ENCODE data around the gene NUDT2.

Gene NUDT2

GRCh38 chr9:34370970-34371880 lies 41.9 kb downstream of the NUDT2 start:
- DNase-seq (ENCODE audit: low read depth, low spot score) = no peak

- no peak for DNase-seq (ENCODE audit: low read depth, low spot score)
Observed at GRCh38 chr9:34371886-34372466, 42.6 kb downstream of the NUDT2 start.

- no peak for DNase-seq (ENCODE audit: low read depth, low spot score)
Observed at GRCh38 chr9:34372467-34373011, 43.2 kb downstream of the NUDT2 start.

- no peak for DNase-seq (ENCODE audit: low read depth, low spot score)
Observed at GRCh38 chr9:34373749-34374148, 44.4 kb downstream of the NUDT2 start.

GRCh38 chr9:34374339-34374738 lies 45.0 kb downstream of the NUDT2 start:
- DNase-seq (ENCODE audit: low read depth, low spot score) = no peak

GRCh38 chr9:34374905-34375552 lies 45.7 kb downstream of the NUDT2 start:
- DNase-seq (ENCODE audit: low read depth, low spot score) = no peak

GRCh38 chr9:34375901-34376595 lies 46.7 kb downstream of the NUDT2 start:
- no peak for DNase-seq (ENCODE audit: low read depth, low spot score)

GRCh38 chr9:34376596-34377403 lies 47.4 kb downstream of the NUDT2 start, which contains the start of gene MYORG:
Gene MYORG, minus strand, starts transcription at chr9:34376898. Its CDS starts 3,955 bp downstream, at chr9:34372943.
- DNase-seq (ENCODE audit: low read depth, low spot score) = peak; percentile 91

GRCh38 chr9:34377404-34377746 lies 48.0 kb downstream of the NUDT2 start:
- no peak for DNase-seq (ENCODE audit: low read depth, low spot score)

GRCh38 chr9:34378376-34379060 lies 49.1 kb downstream of the NUDT2 start:
- no peak for DNase-seq (ENCODE audit: low read depth, low spot score)

- peak; percentile 83 for DNase-seq (ENCODE audit: low read depth, low spot score)
Observed at GRCh38 chr9:34379334-34380033, 50.1 kb downstream of the NUDT2 start.

GRCh38 chr9:34380034-34380510 lies 50.7 kb downstream of the NUDT2 start:
- DNase-seq (ENCODE audit: low read depth, low spot score) = no peak

- DNase-seq (ENCODE audit: low read depth, low spot score) = peak; percentile 41
Observed at GRCh38 chr9:34380511-34381315, 51.3 kb downstream of the NUDT2 start.

GRCh38 chr9:34381323-34381722 lies 52.0 kb downstream of the NUDT2 start:
- no peak for DNase-seq (ENCODE audit: low read depth, low spot score)

GRCh38 chr9:34382054-34382453 lies 52.7 kb downstream of the NUDT2 start:
- no peak for DNase-seq (ENCODE audit: low read depth, low spot score)

GRCh38 chr9:34382879-34383278 lies 53.5 kb downstream of the NUDT2 start:
- no peak for DNase-seq (ENCODE audit: low read depth, low spot score)

GRCh38 chr9:34383904-34384303 lies 54.5 kb downstream of the NUDT2 start:
- DNase-seq (ENCODE audit: low read depth, low spot score) = no peak

GRCh38 chr9:34384368-34385165 lies 55.2 kb downstream of the NUDT2 start:
- no peak for DNase-seq (ENCODE audit: low read depth, low spot score)

Data from activated CD4-positive, CD25-positive, alpha-beta regulatory T cell treated with anti-CD3 and anti-CD28 coated beads, Interleukin-2, amount 50 U/mL, for 16 hours (primary cell).